CD4-positive, alpha-beta T cell (primary cell): ENCODE results near the gene ZFPM1. TPM values are rescaled to one million over a fixed set of nuclear protein-coding genes. Genes with fewer than 3 reads are reported as not detected.
A peak's percentile ranks its signal among the peaks of the same experiment; 100 is the strongest.

Experiments used
- ATAC-seq: fragments of 200-7000 bp; cut with Tn5 transposase; one replicate; pipeline ENCODE4 v1.10.0; 2022; ENCODE audit warnings: mild to moderate bottlenecking; ENCODE audit not compliant: poor library complexity
- CTCF ChIA-PET: fragments of 350-600 bp; sonication (Branson Sonifier 250); formaldehyde crosslinking; loops from one replicate; lab custom pipeline; 2021; ENCODE audit warnings: antibody characterized with exemption, inconsistent platforms; lab: Charles Lee
- POLR2A ChIA-PET: fragments of 350-600 bp; sonication (Branson Sonifier 250); formaldehyde crosslinking; loops from one replicate; lab custom pipeline; 2021; ENCODE audit warnings: antibody characterized with exemption, inconsistent platforms; lab: Charles Lee
- DNase-seq, 14 experiments: peaks; one replicate each; pipeline ENCODE4 v3.0.0-alpha.2; 2013 to 2020; ENCODE audit warnings: mixed read lengths in 2 of 14
- H3K27ac ChIP-seq, 2 donors: one replicate each; pipeline versions ENCODE4 v1.5.1 to v1.7.0; 2013; ENCODE audit warnings: low read length in 2 of 2, low read depth in 1 of 2, mild to moderate bottlenecking in 1 of 2
- H3K27me3 ChIP-seq, 2 experiments: 1 replicate in 1 of 2; 2 replicates in 1 of 2; pipeline versions ENCODE4 v1.6.1 to v1.7.0; 2013; ENCODE audit warnings: low read length in 2 of 2, control low read depth in 1 of 2, mild to moderate bottlenecking in 1 of 2, moderate library complexity in 1 of 2; ENCODE audit not compliant: insufficient read depth in 2 of 2, control insufficient read depth in 1 of 2
- H3K36me3 ChIP-seq: one replicate; pipeline ENCODE4 v1.6.1; 2013; ENCODE audit warnings: low read length, control low read depth; ENCODE audit not compliant: insufficient read depth
- H3K4me1 ChIP-seq: one replicate; pipeline ENCODE4 v1.6.1; 2013; ENCODE audit warnings: low read length, control low read depth; ENCODE audit not compliant: insufficient read depth
- H3K4me3 ChIP-seq: one replicate; pipeline ENCODE4 v1.5.1; 2013; ENCODE audit warnings: mild to moderate bottlenecking, low read length, moderate library complexity
- H3K9me3 ChIP-seq, 2 experiments: 1 replicate in 1 of 2; 2 replicates in 1 of 2; pipeline versions ENCODE4 v1.6.1 to v1.7.0; 2013; ENCODE audit warnings: low read length in 2 of 2, mild to moderate bottlenecking in 2 of 2, control low read depth in 1 of 2, moderate library complexity in 1 of 2; ENCODE audit not compliant: control insufficient read depth in 1 of 2, insufficient read depth in 1 of 2
- H3K27ac Mint-ChIP-seq: one replicate; pipeline ENCODE4 v1.8.0; 2020; ENCODE audit warnings: mixed read lengths
- H3K27me3 Mint-ChIP-seq: one replicate; pipeline ENCODE4 v1.8.0; 2021; ENCODE audit warnings: mixed read lengths
- H3K36me3 Mint-ChIP-seq: one replicate; pipeline ENCODE4 v1.8.0; 2021; ENCODE audit warnings: low read depth, mixed read lengths
- H3K4me1 Mint-ChIP-seq: one replicate; pipeline ENCODE4 v1.8.0; 2021; ENCODE audit warnings: low read depth, mixed read lengths
- H3K4me3 Mint-ChIP-seq: one replicate; pipeline ENCODE4 v1.8.0; 2020; ENCODE audit warnings: mild to moderate bottlenecking, mixed read lengths
- H3K9me3 Mint-ChIP-seq: one replicate; pipeline ENCODE4 v1.8.0; 2020; ENCODE audit warnings: mixed read lengths
- CTCF ChIP-seq: fragments of 200-600 bp; IDR thresholded peaks from one replicate; pipeline ENCODE4 v1.8.0; 2022; ENCODE audit warnings: antibody characterized with exemption, mild to moderate bottlenecking
- intact Hi-C, 2 experiments: fragments of 100-400 bp; cut with DNase I in 1 of 2; cut with micrococcal nuclease in 1 of 2; formaldehyde crosslinking; loops; one replicate each; pipeline versions ENCODE4 v1.15.1 to v1.9.0; 2023 to 2025; cut with DNase I, micrococcal nuclease
- polyA plus RNA-seq, 2 donors: library from polyadenylated mRNA; unstranded; fragments of 120-200 nt; gene quantifications; one replicate each; pipeline ENCODE4 v1.2.1, GENCODE V29; 2013
- total RNA-seq, 174 experiments: library from RNA in 2 of 174; stranded (reverse) in 2 of 174; gene quantifications; one replicate each; pipeline ENCODE4 v1.2.3 and lab custom pipeline; 2021 to 2026

ZFPM1 gene
- total RNA-seq (10 to 100 TPM; 22.8 to 24.2 TPM), total RNA-seq (lab: John Stamatoyannopoulos, UW) (6.3 to 52.2 (median 19.0) reads per million in 172 experiments)
- 5.2 TPM for polyA plus RNA-seq (2013, experiment 1 of 2)
- 7.0 TPM for polyA plus RNA-seq (2013, experiment 2 of 2)

GRCh38 chr16:88453217-88453531 lies at the start of gene ZFPM1:
TSS of gene ZFPM1 (plus strand) at chr16:88453280. CDS start at chr16:88453639, 359 bp downstream.
- TF ChIP-seq CTCF = no peak
- DNase-seq (no peak), ATAC-seq (no peak)
- peak within 1 kb of the TSS; percentile 90 for H3K27ac Mint-ChIP-seq
- H3K4me1 Mint-ChIP-seq = peaks cover 26% of the 10 kb centered on the region
- no peaks in the 10 kb centered on the region for H3K27me3 Mint-ChIP-seq
- peak within 1 kb of the TSS; percentile 69 for H3K4me3 ChIP-seq
- peak within 1 kb of the TSS; percentile 41 to 48 for H3K27ac ChIP-seq
- H3K9me3 ChIP-seq = no peaks in the 10 kb centered on the region
- H3K36me3 ChIP-seq = no peaks in the 10 kb centered on the region
- H3K4me1 ChIP-seq = peaks cover 48% of the 10 kb centered on the region
- H3K27me3 ChIP-seq = no peaks in the 10 kb centered on the region
- peak within 1 kb of the TSS; percentile 98 for H3K4me3 Mint-ChIP-seq
- H3K9me3 Mint-ChIP-seq = no peaks in the 10 kb centered on the region
- H3K36me3 Mint-ChIP-seq = peaks cover 15% of the 10 kb centered on the region
- CTCF ChIA-PET = interaction anchor here (1.5 kb wide), 1 partner anchor 9 kb away, joined by 3 read pairs; no protein-coding TSS in a partner anchor
- POLR2A ChIA-PET = interaction anchor here (0.5 to 1.6 kb wide), 5 partner anchors 18 to 359 kb away, joined by 3 to 4 read pairs (median 3); partner anchors contain the start of genes APRT and ZC3H18
- intact Hi-C loops = loop anchor here (1.0 to 10.0 kb wide), 9 partner anchors 81 to 1068 kb away; partner anchors contain the start of genes CTU2 (in 2 of the 2), RNF166 (in 2 of the 2), BANP (in 1 of the 2) and FBXO31 (in 1 of the 2)

- no peaks in the 10 kb centered on the region for H3K36me3 Mint-ChIP-seq
- no peaks in the 10 kb centered on the region for H3K27me3 Mint-ChIP-seq
- H3K4me3 Mint-ChIP-seq = no peak overlapping the region
- Histone ChIP-seq H3K36me3 (no peaks in the 10 kb centered on the region), H3K4me3 (no peak overlapping the region), H3K27ac (no peak overlapping the region), H3K9me3 (peaks cover 0 to 3% of the 10 kb centered on the region in 2 experiments), H3K4me1 (peaks cover 8% of the 10 kb centered on the region), H3K27me3 (no peaks in the 10 kb centered on the region)
- no peaks in the 10 kb centered on the region for H3K4me1 Mint-ChIP-seq
- CTCF ChIA-PET = no interaction called here
- H3K9me3 Mint-ChIP-seq = no peaks in the 10 kb centered on the region
- DNase-seq (no peak), ATAC-seq (no peak)
- intact Hi-C loops = no loop called here
- H3K27ac Mint-ChIP-seq = no peak overlapping the region
- TF ChIP-seq CTCF = no peak
- POLR2A ChIA-PET = no interaction called here
Measured at GRCh38 chr16:88403794-88404581, 49.1 kb upstream of the ZFPM1 start.

- intact Hi-C loops = no loop called here
- H3K9me3 Mint-ChIP-seq = no peaks in the 10 kb centered on the region
- peaks cover 8% of the 10 kb centered on the region for H3K4me1 ChIP-seq
- no peak for TF ChIP-seq CTCF
- ATAC-seq = no peak
- no peaks in the 10 kb centered on the region for H3K36me3 Mint-ChIP-seq
- no peaks in the 10 kb centered on the region for H3K27me3 ChIP-seq
- H3K4me3 ChIP-seq = no peak overlapping the region
- no peak overlapping the region for H3K27ac ChIP-seq
- H3K4me1 Mint-ChIP-seq = no peaks in the 10 kb centered on the region
- H3K27me3 Mint-ChIP-seq = no peaks in the 10 kb centered on the region
- H3K27ac Mint-ChIP-seq = no peak overlapping the region
- no peaks in the 10 kb centered on the region for H3K36me3 ChIP-seq
- ChIA-PET CTCF (no interaction called here), POLR2A (no interaction called here)
- no peaks in the 10 kb centered on the region for H3K9me3 ChIP-seq
- no peak for DNase-seq
- H3K4me3 Mint-ChIP-seq = no peak overlapping the region
Measured at GRCh38 chr16:88404769-88405168, 48.3 kb upstream of the ZFPM1 start.
